Glutamatergic neuron (in vitro differentiated cells): ENCODE measurements around the gene CLCN5. TPM values are rescaled to one million over a fixed set of nuclear protein-coding genes. Genes with fewer than 3 reads are reported as not detected.

Experiments
- DNase-seq: peaks from one replicate; pipeline ENCODE4 v3.0.0; 2022
- H3K27ac Mint-ChIP-seq: one replicate; pipeline ENCODE4 v1.8.0; 2020; ENCODE audit warnings: mild to moderate bottlenecking, mixed read lengths, inconsistent platforms; ENCODE audit not compliant: unreplicated experiment
- H3K27me3 Mint-ChIP-seq: one replicate; pipeline ENCODE4 v1.8.0; 2020; ENCODE audit warnings: mild to moderate bottlenecking, moderate library complexity, mixed read lengths, inconsistent platforms; ENCODE audit not compliant: unreplicated experiment
- H3K36me3 Mint-ChIP-seq: one replicate; pipeline ENCODE4 v1.8.0; 2020; ENCODE audit warnings: mild to moderate bottlenecking, mixed read lengths, inconsistent platforms; ENCODE audit not compliant: unreplicated experiment
- H3K4me1 Mint-ChIP-seq: one replicate; pipeline ENCODE4 v1.8.0; 2020; ENCODE audit warnings: mild to moderate bottlenecking, low read depth, mixed read lengths, inconsistent platforms; ENCODE audit not compliant: unreplicated experiment
- H3K4me3 Mint-ChIP-seq: one replicate; pipeline ENCODE4 v1.8.0; 2020; ENCODE audit warnings: mild to moderate bottlenecking, mixed read lengths, inconsistent platforms; ENCODE audit not compliant: unreplicated experiment
- H3K9me3 Mint-ChIP-seq: one replicate; pipeline ENCODE4 v1.8.0; 2020; ENCODE audit warnings: mild to moderate bottlenecking, moderate library complexity, mixed read lengths, inconsistent platforms; ENCODE audit not compliant: unreplicated experiment
- CTCF ChIP-seq: fragments of 200-600 bp; sonication (generic); IDR thresholded peaks from one replicate; pipeline ENCODE4 v1.5.0; 2021; ENCODE audit not compliant: partially characterized antibody, unreplicated experiment
- total RNA-seq: library from RNA; stranded (reverse); fragmentation: NEBNext Ultra II Directional; extraction: Animal tissue kit (Norgen Biotek cat#: 25700); gene quantifications from one replicate; pipeline ENCODE4 v1.2.1, GENCODE V29; 2021; ENCODE audit not compliant: unreplicated experiment

Gene CLCN5
- total RNA-seq, 1 donor from 2014 or later, result 34.7 TPM

GRCh38 chrX:50099331-50099730 is 176.9 kb downstream of the CLCN5 start:
- H3K9me3 Mint-ChIP-seq, result peaks cover 1% of the 10 kb centered on the region

GRCh38 chrX:50100188-50100587 is 177.8 kb downstream of the CLCN5 start:
- TF ChIP-seq CTCF, result no peak

More at GRCh38 chrX:50099331-50099730, 176.9 kb downstream of the CLCN5 start:
- Mint-ChIP-seq H3K4me1 (no peaks in the 10 kb centered on the region), H3K4me3 (no peak overlapping the region), H3K36me3 (no peaks in the 10 kb centered on the region), H3K27ac (no peak overlapping the region), H3K27me3 (no peaks in the 10 kb centered on the region)
- no peak for TF ChIP-seq CTCF
- no peak for DNase-seq

GRCh38 chrX:50103176-50103575 is 180.8 kb downstream of the CLCN5 start:
- H3K4me1 Mint-ChIP-seq, result no peaks in the 10 kb centered on the region
- no peaks in the 10 kb centered on the region for H3K27me3 Mint-ChIP-seq
- TF ChIP-seq CTCF, result no peak
- H3K4me3 Mint-ChIP-seq, result no peak overlapping the region
- no peaks in the 10 kb centered on the region for H3K36me3 Mint-ChIP-seq
- no peak for DNase-seq
- H3K9me3 Mint-ChIP-seq, result peaks cover 1% of the 10 kb centered on the region
- no peak overlapping the region for H3K27ac Mint-ChIP-seq

More at GRCh38 chrX:50100188-50100587, 177.8 kb downstream of the CLCN5 start:
- DNase-seq, result peak; percentile 8
- Mint-ChIP-seq H3K4me3 (no peak overlapping the region), H3K27ac (no peak overlapping the region), H3K4me1 (no peaks in the 10 kb centered on the region), H3K9me3 (peaks cover 1% of the 10 kb centered on the region), H3K36me3 (no peaks in the 10 kb centered on the region), H3K27me3 (no peaks in the 10 kb centered on the region)

GRCh38 chrX:50103866-50104566 is 181.6 kb downstream of the CLCN5 start:
- no peak overlapping the region for H3K27ac Mint-ChIP-seq
- H3K36me3 Mint-ChIP-seq, result no peaks in the 10 kb centered on the region
- no peaks in the 10 kb centered on the region for H3K4me1 Mint-ChIP-seq
- H3K9me3 Mint-ChIP-seq, result peaks cover 1% of the 10 kb centered on the region
- H3K4me3 Mint-ChIP-seq, result no peak overlapping the region
- no peak for DNase-seq
- no peaks in the 10 kb centered on the region for H3K27me3 Mint-ChIP-seq
- no peak for TF ChIP-seq CTCF

- no peaks in the 10 kb centered on the region for H3K4me1 Mint-ChIP-seq
- no peaks in the 10 kb centered on the region for H3K36me3 Mint-ChIP-seq
- H3K27me3 Mint-ChIP-seq, result no peaks in the 10 kb centered on the region
- no peak for DNase-seq
- H3K4me3 Mint-ChIP-seq, result no peak overlapping the region
- TF ChIP-seq CTCF, result no peak
- no peaks in the 10 kb centered on the region for H3K9me3 Mint-ChIP-seq
- no peak overlapping the region for H3K27ac Mint-ChIP-seq
Measured at GRCh38 chrX:50106051-50106675, 183.8 kb downstream of the CLCN5 start.
